Esophagus muscularis mucosa (tissue), 3 donors: Measurements from ENCODE around the gene FHL1.
A peak's percentile ranks its signal among the peaks of the same experiment; 100 is the strongest.

Experiments
- CTCF ChIP-seq, 3 experiments: fragments of 200-600 bp in 2 of 3; fragments of 450-650 bp in 1 of 3; sonication (generic) in 2 of 3; IDR thresholded peaks; one replicate each; pipeline ENCODE4 v1.5.1; 2017 to 2019; ENCODE audit warnings: antibody characterized with exemption in 3 of 3, mild to moderate bottlenecking in 2 of 3, moderate library complexity in 1 of 3
- POLR2A ChIP-seq: fragments of 450-650 bp; IDR thresholded peaks from one replicate; pipeline ENCODE4 v1.6.1; 2017; ENCODE audit warnings: antibody characterized with exemption, moderate library complexity, mild to moderate bottlenecking, low read depth
- POLR2AphosphoS5 ChIP-seq, 2 donors: sonication (generic); formaldehyde crosslinking; IDR thresholded peaks; one replicate each; pipeline ENCODE4 v1.6.1; 2017; ENCODE audit warnings: antibody characterized with exemption in 2 of 2

DNA sequence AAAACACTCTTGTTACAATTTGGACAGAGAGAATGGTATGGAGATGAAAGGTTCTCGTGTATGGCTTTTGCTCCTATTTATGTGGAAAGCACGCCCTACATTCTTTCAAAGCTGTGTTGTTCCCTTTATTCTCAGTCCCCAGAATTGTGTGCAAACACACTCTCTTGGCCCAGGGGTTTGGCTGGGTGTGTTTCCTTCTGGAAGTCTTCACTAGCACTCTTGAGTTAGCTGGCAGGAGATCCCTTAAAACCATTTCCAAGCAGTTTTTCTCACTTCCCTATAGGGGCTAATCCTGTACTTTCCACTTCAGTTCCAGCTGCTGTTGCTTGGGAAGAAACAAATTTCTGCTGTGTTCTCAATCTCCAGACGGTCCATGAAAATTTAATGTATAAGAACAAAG lies 35.1 kb downstream of the FHL1 start:
- TF ChIP-seq POLR2A: no peak
- peak; percentile 48 to 71 for TF ChIP-seq POLR2AphosphoS5 (IDR thresholded peaks at IDR 0.05)
- no peak for TF ChIP-seq CTCF (IDR thresholded peaks at IDR 0.05)
